Epidermal melanocyte (primary cell): ENCODE measurements around the gene FOXJ1.

Experiments
- DNase-seq: peaks from one replicate; pipeline ENCODE4 v3.0.0; 2011; ENCODE audit warnings: low spot score; ENCODE audit not compliant: insufficient read length

FOXJ1 gene

GRCh38 chr17:76160896-76161528 lies 20.0 kb upstream of the FOXJ1 start:
- DNase-seq = peak; percentile 66

GRCh38 chr17:76159157-76159556 lies 18.1 kb upstream of the FOXJ1 start:
- no peak for DNase-seq

- DNase-seq = no peak
Measured at GRCh38 chr17:76157759-76158158, 16.7 kb upstream of the FOXJ1 start.

GRCh38 chr17:76156662-76156991 lies 15.6 kb upstream of the FOXJ1 start:
- DNase-seq = no peak

GRCh38 chr17:76155988-76156661 lies 15.1 kb upstream of the FOXJ1 start:
- no peak for DNase-seq

GRCh38 chr17:76154936-76155845 lies 14.1 kb upstream of the FOXJ1 start:
- DNase-seq = no peak

GRCh38 chr17:76154292-76154691 lies 13.2 kb upstream of the FOXJ1 start:
- no peak for DNase-seq

- no peak for DNase-seq
Measured at GRCh38 chr17:76153640-76154039, 12.6 kb upstream of the FOXJ1 start.

GRCh38 chr17:76153202-76153601 lies 12.2 kb upstream of the FOXJ1 start:
- no peak for DNase-seq

- no peak for DNase-seq
Measured at GRCh38 chr17:76152591-76152990, 11.5 kb upstream of the FOXJ1 start.

- DNase-seq = no peak
Measured at GRCh38 chr17:76151896-76152454, 10.9 kb upstream of the FOXJ1 start.

GRCh38 chr17:76150712-76151622 lies 9.9 kb upstream of the FOXJ1 start:
- no peak for DNase-seq

- DNase-seq = no peak
Measured at GRCh38 chr17:76149214-76149613, 8.2 kb upstream of the FOXJ1 start.

GRCh38 chr17:76148015-76148326 lies 6.9 kb upstream of the FOXJ1 start:
- no peak for DNase-seq

- DNase-seq = no peak
Measured at GRCh38 chr17:76147211-76148014, 6.4 kb upstream of the FOXJ1 start.

- no peak for DNase-seq
Measured at GRCh38 chr17:76146053-76146851, 5.2 kb upstream of the FOXJ1 start.

- no peak for DNase-seq
Measured at GRCh38 chr17:76145231-76146052, 4.4 kb upstream of the FOXJ1 start.

- no peak for DNase-seq
Measured at GRCh38 chr17:76142585-76143041, 1.6 kb upstream of the FOXJ1 start.
